ENCODE results near the gene NRG2.

DNA sequence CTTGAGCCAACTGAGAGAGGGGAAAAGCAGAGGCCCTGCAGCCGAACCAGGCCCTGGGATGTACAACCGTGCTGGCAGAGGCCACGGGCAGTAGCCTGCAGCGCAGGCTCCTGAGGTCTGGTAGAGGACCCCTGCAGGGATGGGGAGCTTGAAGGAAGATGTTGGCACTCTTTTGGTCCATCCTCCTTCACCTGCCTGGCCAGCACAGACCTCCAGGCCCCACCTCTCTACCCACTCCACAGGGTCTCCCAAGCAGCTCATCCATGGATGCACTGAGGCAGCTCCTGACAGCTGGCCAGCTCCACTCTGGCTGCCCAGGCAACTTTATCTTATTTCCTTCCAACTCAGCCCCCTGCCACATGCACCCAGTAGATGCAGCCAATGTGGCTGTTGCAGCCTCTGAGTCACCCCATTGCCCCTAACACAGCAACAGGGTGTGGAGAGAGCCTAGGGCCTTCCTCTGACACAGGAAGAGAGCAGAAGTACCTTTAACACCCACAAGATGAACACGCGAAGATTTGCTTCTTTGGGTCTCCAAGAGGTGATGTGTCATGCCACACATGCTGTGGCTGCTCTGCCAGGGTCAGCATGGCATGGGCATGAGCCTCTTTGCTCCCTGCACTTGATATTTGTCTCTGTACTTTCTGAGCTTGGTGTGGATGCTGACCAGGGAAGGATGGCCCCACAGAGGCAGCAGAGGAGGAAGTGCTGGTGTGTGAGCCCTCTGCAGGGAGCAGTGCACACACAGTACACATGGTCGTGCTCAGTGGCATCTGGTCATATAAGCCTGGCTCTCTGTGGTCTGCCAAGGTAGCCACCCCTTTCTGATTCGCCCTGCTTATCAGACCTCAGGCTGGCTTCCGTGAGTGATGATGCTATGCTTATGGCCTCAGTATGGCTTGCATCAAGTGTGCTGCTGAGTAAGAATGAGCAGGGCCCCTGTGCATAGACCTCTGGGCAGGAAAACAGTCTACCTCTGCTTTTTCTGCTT is 117.2 kb downstream of the NRG2 start:
- TF ChIP-seq SNAI2 (CRISPR knock-in tag; IDR thresholded peaks at IDR 0.05), result no peak
- no peak for TF ChIP-seq PATZ1 (CRISPR knock-in tag; IDR thresholded peaks at IDR 0.05; ENCODE audit: borderline replicate concordance)
- TF ChIP-seq ZFP30 (CRISPR knock-in tag; IDR thresholded peaks at IDR 0.05), result no peak
- TF ChIP-seq RARB (CRISPR knock-in tag; IDR thresholded peaks at IDR 0.05), result no peak
- TF ChIP-seq ESRRG (CRISPR knock-in tag; IDR thresholded peaks at IDR 0.05), result no peak
- no peak for TF ChIP-seq TSHZ2 (CRISPR knock-in tag; IDR thresholded peaks at IDR 0.05)
- no peak for TF ChIP-seq ARNTL (CRISPR knock-in tag; IDR thresholded peaks at IDR 0.05; ENCODE audit: borderline replicate concordance, low read depth)
- no peak for TF ChIP-seq GLIS3 (CRISPR knock-in tag; IDR thresholded peaks at IDR 0.05)
- no peak for TF ChIP-seq ZNF8 (CRISPR knock-in tag; IDR thresholded peaks at IDR 0.05)
- TF ChIP-seq ZFP3 (CRISPR knock-in tag; IDR thresholded peaks at IDR 0.05), result no peak
- no peak for TF ChIP-seq ZNF565 (CRISPR knock-in tag; conservative IDR thresholded peaks at IDR 0.05; ENCODE audit: low read depth)
- TF ChIP-seq BACH2 (CRISPR knock-in tag; IDR thresholded peaks at IDR 0.05; ENCODE audit: borderline replicate concordance), result no peak
